ENCODE results near the gene RELCH. TPM values are rescaled to one million over a fixed set of nuclear protein-coding genes. Genes with fewer than 3 reads are reported as not detected.

RELCH gene
- total and polyA plus RNA-seq, 2 of the 13 experiments (the other 11 are each of a cell fraction or from before 2014, with no cell fraction given) = 5.6 to 31.7 TPM

DNA sequence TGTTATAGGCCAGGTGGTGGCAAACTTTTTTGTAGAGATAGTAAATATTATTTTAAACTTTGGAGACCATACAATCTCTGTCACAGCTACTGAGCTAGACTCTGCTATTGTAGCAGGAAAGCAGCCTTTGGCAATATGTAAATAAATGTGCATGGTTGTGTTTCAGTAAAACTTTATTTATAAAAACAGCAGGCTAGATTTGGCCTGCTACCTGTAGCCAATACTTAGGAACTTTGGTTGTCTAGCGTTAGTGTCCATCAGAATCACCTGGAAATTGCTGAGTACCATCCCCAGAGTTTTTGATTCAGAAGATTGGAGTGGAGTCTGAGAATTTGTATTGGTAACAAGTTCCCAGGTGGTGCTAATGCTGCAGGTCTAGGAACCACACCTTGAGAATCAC, 114.3 kb downstream of the RELCH start:
- in situ Hi-C loops (cut with HindIII; ENCODE audit: extremely low pct_ligation_motif_present, low pct_unique_long_range_greater_than_20kb) = no loop called here
- WGBS (ENCODE audit: low lambda C conversion rate) = 100% methylated on average over 1 of the region's 1 CpG
- DNase-seq (ENCODE audit: low spot score) = peak; percentile 8
- ATAC-seq = no peak
- H2AFZ ChIP-seq (ENCODE audit: low read length) = no peak overlapping the region
- BruUV-seq (replicated peaks) = no TSS peak
- ChIA-PET POLR2A (no interaction called here), CTCF (ENCODE audit: low intra/inter-chr PET ratio, low total read pairs) (no interaction called here)
- H3K4me2 ChIP-seq (ENCODE audit: low read depth, low read length) = no peak overlapping the region
- no peak overlapping the region for H3K27ac ChIP-seq (ENCODE audit: extremely low read length, insufficient read depth, low read length)
- peaks cover 14% of the 10 kb centered on the region for H3K4me1 ChIP-seq (ENCODE audit: insufficient read depth, low read length)
- peaks cover 3 to 11% of the 10 kb centered on the region in 2 experiments for H3K36me3 ChIP-seq (replicated peaks in 1 of 2; ENCODE audit: control insufficient read depth in 1 of 2, insufficient read depth in 2 of 2, low read length in 2 of 2)
- H3K79me2 ChIP-seq (ENCODE audit: insufficient read depth, low read length) = no peaks in the 10 kb centered on the region
- H3K9ac ChIP-seq (ENCODE audit: insufficient read depth, low read depth, low read length) = no peak overlapping the region
- no peaks in the 10 kb centered on the region for H4K20me1 ChIP-seq (ENCODE audit: insufficient read depth, low read length)
- H3K9me3 ChIP-seq (ENCODE audit: low read length) = no peaks in the 10 kb centered on the region
- intact Hi-C loops (cut with micrococcal nuclease; ENCODE audit: unreplicated experiment) = no loop called here
- TF ChIP-seq ZNF225 (CRISPR knock-in tag; IDR thresholded peaks at IDR 0.05) = no peak
- peak; percentile 47 for TF ChIP-seq ZBTB40 (IDR thresholded peaks at IDR 0.05)
- TF ChIP-seq ZBTB40 (CRISPR knock-in tag; IDR thresholded peaks at IDR 0.05) = peak; percentile 91
- FAIRE-seq = no peak
- H3K27me3 ChIP-seq (ENCODE audit: control insufficient read depth in 1 of 2, insufficient read depth in 2 of 2, low read length in 2 of 2) = no peaks in the 10 kb centered on the region
- no peak overlapping the region for H3K4me3 ChIP-seq (replicated peaks in 1 of 3; ENCODE audit: insufficient read depth in 1 of 3, low read depth in 2 of 3, low read length in 3 of 3)
